Measurements from ENCODE around the gene TGFBRAP1. TPM values are rescaled to one million over a fixed set of nuclear protein-coding genes. Genes with fewer than 3 reads are reported as not detected.
"Not testable (repeated sequence)": the region's sequence is repeated elsewhere in the genome, so short reads cannot be mapped to it uniquely, and the experiment has no call there.

TGFBRAP1 gene
- total RNA-seq, 2 experiments from 2014 or later, result 29.9 to 31.6 TPM

DNA sequence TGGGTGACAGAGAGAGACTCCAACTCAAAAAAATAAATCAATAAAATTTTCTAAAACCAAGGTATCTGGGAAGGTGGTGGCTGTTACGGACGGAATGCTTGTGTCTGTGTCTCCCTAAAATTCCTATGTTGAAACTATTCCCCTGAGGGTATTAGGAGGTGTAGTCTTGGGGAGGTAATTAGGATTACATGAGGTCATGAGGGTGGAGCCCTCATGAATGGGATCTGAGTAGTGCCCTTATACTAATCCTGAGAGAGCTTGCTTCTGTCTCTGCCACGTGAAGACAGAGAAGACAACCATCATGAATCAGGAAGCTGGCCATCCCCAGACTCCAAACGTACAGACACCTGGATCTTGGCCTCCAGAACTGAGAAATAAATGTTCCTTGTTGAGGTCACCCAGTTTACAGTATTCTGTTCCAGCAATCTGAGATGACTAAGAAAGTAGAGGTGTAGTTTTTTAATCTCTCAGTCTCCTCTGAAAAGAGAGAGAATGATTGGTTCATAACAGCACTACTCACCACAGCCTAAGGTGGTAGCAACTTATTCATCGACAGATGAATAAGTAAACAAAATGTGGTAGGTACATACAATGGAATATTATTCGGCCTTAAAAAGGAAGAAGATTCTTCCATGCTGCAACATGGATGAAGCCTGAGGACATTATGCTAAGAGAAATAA is 38.4 kb downstream of the TGFBRAP1 start:
- CTCF ChIA-PET, result no interaction called here
- POLR2A ChIA-PET, result no interaction called here

DNA sequence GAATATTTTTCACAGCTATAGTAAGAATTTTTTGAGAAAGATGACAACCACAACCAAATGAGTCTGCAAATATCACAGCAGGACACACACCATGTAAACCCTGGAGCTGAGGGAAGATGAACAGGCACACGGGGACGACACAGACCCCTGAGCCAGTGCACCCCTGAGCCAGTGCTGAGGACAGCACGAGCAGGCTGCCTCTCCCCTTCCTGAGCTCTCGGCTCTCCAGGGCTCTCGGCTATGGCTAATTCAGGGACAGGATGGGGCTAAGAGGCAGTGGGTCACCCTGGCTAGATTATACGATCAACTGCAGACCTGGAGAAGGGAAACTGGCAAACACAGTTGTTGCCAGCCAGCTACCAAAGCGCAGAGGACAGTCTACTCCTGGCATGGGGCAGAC is 41.4 kb downstream of the TGFBRAP1 start:
- ChIA-PET CTCF (no interaction called here), POLR2A (no interaction called here)

DNA sequence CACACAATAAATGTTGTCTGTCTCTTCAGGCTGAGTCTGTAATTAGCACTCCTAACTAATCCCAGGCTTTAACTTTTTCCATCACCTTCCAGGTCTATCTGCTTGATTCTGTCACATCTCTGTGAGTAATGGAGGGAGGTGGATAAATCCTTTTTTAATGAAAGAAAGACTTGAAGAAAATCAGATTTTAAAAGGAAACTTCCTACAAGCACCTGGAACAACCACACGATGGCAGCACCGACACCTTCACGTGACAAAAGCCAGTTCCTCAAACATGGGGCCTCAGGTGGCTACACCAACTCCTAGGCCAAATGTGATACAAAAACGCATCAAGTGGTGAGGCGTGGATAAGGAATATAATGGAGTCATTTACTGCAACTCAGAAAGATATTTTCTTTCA is 41.8 kb downstream of the TGFBRAP1 start:
- POLR2A ChIA-PET, result no interaction called here
- CTCF ChIA-PET, result no interaction called here

DNA sequence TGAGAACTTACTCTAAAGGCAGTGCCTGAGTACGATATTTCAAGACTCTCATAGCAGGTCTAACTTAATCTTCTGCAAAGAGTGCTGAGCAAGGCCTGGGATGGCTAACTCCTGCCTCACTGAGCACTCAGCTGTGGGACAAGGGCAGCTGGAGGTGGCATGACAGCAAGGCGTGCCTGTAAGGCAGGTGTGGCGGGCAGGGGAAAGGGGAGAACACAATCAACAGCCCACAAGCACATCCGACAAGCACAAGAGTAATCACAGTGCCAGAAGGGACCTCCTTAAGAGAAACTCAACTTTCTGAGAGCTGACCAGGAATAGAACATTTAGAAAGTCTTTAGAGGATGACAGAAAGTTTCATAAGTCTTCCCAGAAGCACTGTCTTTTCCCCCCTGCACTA is 46.0 kb downstream of the TGFBRAP1 start:
- ChIA-PET CTCF (no interaction called here), POLR2A (no interaction called here)

DNA sequence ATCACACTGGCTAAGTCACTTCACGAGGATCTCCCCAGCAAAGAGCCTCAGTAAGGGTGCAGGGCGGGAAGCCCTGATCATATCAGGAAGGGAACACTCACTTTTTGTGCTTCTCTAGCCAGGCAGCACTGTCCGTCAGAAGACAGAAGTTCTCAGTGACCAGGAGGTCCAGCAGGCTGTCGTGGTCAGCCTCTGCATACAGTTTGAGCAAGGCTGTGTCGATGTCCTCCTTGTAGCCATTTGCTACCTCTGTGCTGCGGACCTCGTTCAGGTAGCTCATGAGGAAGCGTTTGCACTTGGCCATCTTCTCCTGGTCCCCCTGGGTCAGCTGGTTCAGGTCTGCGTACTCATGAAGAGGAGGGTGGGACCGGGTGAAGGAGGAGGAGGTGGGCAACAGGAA is 49.3 kb downstream of the TGFBRAP1 start:
- POLR2A ChIA-PET, result no interaction called here
- CTCF ChIA-PET, result no interaction called here

DNA sequence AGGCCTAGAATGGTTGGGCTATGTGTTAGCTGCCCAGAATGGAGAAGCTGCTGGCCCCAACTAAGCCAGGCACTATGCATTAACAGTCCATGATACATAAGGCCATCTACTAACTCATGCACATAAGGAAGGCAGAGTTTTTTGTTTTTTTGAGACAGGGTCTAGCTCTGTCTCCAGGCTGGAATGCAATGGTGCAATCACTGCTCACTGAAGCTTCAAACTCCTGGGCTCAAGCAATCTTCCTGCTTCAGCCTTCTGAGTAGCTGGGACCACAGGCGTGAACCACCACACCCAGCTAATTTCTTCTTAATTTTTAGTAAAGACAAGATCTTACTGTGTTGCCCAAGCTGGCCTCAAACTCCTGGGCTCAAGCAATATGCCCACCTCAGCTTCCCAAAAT is 50.4 kb downstream of the TGFBRAP1 start:
- ChIA-PET CTCF (no interaction called here), POLR2A (no interaction called here)

DNA sequence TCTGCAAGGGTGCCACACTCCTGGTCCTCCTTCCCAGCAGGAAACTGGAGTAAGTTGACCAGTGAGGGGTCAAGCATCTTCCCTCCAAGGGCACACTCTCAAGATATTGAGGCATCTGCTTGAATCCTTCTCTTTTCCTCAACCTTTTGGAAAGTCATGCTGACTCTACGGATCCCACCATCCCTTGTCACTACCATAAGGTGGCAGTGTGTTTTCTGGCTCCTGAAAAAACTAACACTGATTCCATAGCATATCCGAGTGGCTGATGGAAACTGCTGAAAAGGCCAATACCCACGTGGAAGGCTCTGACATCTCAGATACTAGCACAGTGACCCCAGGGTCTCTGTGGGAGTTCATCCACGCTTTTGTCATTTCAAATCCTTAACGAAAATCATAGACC is 50.9 kb downstream of the TGFBRAP1 start:
- POLR2A ChIA-PET, result no interaction called here
- CTCF ChIA-PET, result no interaction called here

DNA sequence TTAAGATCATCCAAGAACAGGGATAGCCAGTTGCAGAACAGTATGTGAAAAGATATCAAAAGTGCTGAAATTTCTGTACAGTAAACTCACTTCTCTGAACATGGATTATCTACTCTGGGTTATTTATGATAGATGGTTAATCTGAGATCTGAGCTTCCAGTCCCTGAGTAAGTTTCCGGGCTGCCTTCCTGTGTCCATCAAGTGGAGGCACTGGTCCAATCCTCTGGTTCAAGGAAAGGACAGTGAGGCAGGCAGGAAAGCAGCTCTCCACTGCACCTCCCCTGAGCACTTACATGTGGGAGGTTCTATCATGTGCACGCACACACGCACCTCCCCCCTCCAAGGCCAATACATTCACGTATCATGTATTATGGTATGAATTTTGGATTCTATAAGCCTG is 55.5 kb downstream of the TGFBRAP1 start:
- ChIA-PET POLR2A (no interaction called here), CTCF (no interaction called here)

DNA sequence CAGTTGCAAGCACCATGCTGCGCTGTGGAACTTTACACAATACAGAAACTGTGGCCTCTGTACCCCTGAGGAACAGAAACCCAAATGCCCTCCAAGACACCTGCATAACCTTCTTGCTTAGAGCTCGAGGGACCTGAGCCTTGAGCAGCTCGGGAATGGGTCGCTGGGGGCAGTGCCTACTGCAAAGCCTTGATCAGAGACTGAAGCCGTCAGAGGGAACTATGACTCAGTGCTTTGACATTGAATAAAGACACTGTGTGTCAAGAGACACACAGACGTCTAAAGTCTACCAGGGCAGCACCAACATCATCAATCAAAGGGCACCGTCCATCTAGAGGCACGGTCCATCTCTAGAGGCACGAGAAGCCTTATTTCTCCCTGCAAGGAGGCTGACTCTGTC is 57.4 kb downstream of the TGFBRAP1 start:
- ChIA-PET POLR2A (no interaction called here), CTCF (interaction anchor here (0.9 kb wide), 1 partner anchor 21 kb away, joined by 3 read pairs; no protein-coding TSS in a partner anchor)

DNA sequence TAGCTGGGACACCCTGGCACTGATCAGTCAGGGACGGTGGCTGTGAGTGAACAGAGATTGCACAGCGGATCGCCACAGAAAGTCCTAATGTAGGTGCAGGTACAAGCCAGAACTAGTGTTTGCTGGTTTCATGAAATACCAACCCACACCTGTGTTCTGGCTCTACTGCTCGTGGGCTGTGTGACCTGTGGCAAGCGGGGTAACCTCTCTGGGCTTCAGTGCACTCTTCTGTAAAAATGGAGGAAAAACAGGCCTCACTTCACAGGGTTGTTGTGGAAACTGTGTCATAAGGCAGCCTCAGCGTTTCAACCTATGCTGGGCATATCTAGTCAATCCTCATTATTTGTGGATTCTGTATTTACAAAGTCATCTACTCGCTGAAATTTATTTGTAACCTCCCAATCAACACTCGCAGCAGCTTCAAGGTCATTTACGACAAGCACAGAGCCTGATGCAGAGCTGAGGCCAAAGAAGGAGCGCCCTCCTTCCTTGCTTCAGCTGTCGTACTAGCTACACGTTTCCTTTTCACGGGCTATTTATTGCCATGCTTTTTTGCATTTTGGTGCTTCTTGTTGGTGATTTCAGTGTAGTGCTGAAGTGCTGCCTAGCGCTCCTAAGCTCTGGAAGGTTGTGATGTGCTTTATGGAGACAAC is 58.0 kb downstream of the TGFBRAP1 start:
- ChIA-PET POLR2A (no interaction called here), CTCF (interaction anchor here (1.0 kb wide), 1 partner anchor 10 kb away, joined by 3 read pairs; no protein-coding TSS in a partner anchor)

DNA sequence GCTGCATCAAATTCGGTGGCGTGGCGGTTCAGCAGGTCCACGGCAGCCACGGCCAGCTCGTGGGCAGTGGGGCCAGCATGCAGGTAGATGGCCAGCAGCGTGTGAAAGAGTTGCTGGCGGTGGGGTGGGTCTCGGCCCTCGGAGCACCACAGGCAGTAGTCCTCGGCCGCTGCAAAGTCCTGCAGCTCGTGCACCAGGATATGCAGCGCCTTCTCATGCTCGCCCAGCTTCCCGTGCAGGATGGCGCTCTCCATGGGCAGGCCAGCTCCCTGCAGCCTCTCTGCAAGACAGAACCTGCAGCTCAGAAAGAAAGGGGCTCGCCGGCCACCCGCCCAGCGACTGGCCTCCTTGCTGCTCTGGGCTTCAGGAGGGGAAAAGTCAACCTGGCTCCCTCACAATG is 60.1 kb downstream of the TGFBRAP1 start:
- ChIA-PET CTCF (no interaction called here), POLR2A (no interaction called here)

DNA sequence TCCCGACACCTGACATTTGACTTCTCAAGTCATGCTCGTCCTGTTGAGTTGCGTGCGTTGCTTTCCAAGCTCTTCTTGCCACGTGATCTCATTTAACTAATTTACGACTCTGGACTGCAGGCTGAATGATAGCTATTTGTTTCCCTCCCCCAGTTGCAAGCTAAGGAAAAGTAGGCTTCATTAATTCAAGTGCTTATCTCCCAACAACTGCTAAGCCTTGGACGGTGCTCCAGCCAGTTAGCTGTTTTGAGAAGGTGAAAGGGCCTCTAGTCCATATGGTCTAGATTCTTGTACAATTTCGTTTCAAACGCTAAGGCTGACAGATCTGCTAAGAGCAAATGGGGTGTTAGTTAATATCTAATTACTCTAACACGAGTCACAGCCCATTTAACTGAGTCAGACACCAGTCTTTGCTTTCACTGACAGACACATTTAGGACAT is 66.9 kb downstream of the TGFBRAP1 start:
- POLR2A ChIA-PET, result no interaction called here
- CTCF ChIA-PET, result no interaction called here

DNA sequence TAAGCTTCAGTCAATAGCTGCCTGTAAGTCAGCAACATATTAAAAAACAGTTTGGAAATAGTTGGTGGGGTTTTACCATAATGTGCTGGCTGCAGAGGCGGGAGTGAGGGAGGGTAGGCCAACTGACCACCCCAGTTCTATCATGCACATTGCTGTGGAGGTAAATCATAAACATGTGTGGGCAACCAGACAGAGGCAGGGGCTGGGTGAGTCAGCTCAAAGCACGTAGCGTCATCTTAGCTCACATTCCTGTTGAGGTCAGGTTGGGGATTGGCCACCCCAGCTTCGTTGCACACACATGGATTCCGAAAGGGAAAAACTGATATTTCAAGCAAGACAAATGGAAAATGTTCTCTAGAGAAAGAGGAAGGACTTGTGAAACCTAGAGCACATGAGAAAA is 68.5 kb downstream of the TGFBRAP1 start:
- POLR2A ChIA-PET, result no interaction called here
- CTCF ChIA-PET, result no interaction called here

DNA sequence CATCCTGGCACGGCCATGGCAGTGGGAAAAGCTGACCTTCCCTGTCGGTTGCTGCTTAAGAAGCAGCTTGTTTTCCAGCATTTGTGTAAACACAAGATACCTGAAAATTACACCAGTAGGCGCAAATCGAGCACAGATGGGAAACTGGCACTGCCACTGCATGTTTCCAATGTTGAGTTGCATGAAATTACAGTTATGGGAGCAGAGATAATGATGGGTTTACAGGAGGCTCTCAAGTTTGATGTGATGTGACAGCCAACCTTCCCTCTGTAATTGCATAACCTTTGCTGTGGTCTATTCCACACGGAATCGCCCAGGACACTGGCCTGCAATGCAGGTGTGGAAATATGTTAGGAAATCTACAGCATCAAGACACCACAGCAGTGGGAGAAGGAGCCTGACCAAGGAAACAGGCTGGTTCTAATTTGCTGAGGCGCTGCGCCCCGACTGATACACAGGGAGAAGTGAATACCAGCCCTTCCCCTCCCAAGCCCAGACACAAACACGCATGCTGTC is 70.6 kb downstream of the TGFBRAP1 start:
- ChIA-PET CTCF (no interaction called here), POLR2A (no interaction called here)

DNA sequence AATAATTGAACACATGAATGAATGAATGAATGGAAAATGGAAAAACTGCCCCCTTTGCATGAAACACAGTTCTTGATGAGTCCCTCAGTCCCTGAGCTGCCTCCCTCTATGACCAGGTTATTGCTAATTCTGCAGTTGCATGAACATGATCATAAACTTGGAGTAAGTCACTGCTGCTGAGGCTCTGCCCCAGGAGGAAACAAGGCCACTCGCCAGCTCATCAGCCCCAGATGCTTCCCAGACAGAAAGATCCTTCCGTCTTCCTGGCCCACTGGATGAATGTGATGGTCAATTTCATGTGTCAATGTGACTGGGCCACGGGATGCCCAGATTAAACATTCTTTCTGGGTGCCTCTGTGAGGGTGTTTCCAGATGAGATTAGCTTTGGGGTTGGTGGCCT is 71.6 kb downstream of the TGFBRAP1 start:
- ChIA-PET CTCF (no interaction called here), POLR2A (no interaction called here)

DNA sequence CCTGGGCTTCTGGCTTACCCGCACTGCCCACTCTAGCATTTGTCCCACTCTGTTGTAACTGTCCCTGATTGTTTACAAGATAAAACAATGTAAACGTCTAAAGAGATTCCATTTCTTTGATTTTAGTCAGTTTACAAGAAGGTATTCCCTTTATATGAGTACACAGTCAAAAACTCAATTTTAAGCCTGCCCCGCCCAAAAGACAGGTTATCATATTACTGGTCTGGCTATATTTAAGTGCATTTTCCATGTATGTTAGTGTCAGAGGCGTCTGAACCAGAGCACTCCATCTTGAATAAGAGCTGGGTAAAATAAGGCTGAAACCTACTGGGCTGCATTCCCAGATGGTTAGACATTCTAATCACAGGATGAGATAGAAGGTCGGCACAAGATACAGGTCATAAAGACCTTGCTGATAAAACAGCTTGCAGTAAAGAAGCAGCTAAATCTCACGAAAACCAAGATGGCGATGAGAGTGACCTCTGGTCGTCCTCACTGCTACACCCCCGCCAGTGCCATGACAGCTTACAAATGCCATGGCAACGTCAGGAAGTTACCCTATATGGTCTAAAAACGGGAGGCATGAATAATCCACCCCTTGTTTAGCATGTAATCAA is 73.0 kb downstream of the TGFBRAP1 start:
- CTCF ChIA-PET, result no interaction called here
- POLR2A ChIA-PET, result no interaction called here

DNA sequence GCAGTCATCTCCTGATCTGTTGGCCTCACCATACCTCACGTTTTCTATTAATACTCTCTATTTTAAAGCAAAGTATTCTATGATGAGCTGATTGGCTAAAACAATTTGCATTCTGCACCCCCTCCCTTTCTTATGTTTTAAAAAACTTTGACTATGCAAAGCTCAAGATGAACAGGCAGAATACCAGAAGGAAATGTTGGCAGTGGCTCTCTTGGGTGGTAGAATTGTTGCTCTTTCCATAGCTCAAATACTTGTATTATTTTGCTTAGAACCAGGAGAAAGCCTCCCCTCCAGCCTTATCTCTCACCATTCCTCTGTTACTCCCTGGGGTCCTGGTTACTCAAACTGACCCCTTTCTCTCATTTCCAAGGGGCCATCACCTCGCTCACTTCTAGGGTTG is 73.6 kb downstream of the TGFBRAP1 start:
- CTCF ChIA-PET, result no interaction called here
- POLR2A ChIA-PET, result no interaction called here

DNA sequence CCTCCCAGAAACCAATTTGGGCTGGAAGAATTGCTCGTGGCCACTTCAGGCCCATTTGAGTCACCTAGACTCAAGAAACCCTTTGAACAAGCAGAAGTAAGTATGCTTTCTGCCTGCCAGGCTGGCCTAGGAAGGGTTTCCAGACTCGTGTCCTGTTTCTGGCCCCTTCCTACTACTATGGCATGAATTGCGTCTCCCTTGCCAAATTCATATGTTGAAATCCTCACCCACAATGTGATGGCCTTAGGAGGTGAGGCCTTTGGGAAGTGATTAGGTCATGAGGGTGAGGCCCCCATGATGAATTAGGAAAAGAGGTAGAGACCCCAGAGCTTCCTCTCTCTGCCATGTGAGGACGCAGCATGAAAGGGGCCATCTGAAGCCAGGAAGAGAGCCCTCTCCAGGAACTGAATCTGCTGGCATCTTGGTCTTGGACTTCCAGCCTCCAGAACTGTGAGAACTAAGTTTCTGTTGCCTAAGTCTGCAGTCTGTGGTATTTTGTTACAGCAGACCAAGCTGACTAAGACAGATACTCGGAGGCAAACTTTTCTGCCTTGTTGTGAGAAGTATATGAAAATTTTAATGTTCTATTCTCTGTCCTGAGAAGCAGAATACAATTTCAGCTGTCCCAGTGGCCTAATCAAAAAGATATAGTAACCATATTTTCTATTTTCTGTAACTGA is 74.9 kb downstream of the TGFBRAP1 start:
- POLR2A ChIA-PET, result no interaction called here
- CTCF ChIA-PET, result no interaction called here

DNA sequence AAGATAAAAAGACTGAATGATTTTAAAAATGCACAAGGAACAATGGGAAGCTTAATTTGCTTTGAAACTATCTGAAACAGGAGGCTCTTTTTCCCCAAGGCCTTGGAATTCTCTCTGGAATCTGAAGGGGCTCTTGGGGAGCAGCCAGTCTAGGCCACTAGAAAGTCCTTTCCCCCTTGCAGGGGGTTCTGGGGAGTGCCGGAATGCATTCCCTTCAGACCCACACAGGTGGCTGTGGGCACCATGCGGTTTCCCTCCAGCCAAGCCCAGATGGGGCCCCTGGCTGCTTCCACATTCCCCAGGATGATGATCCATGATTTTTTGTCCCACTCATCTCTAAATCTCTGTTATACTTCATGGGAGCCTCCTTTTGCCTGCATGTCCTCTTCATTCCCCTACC is 77.3 kb downstream of the TGFBRAP1 start:
- POLR2A ChIA-PET, result no interaction called here
- CTCF ChIA-PET, result no interaction called here

DNA sequence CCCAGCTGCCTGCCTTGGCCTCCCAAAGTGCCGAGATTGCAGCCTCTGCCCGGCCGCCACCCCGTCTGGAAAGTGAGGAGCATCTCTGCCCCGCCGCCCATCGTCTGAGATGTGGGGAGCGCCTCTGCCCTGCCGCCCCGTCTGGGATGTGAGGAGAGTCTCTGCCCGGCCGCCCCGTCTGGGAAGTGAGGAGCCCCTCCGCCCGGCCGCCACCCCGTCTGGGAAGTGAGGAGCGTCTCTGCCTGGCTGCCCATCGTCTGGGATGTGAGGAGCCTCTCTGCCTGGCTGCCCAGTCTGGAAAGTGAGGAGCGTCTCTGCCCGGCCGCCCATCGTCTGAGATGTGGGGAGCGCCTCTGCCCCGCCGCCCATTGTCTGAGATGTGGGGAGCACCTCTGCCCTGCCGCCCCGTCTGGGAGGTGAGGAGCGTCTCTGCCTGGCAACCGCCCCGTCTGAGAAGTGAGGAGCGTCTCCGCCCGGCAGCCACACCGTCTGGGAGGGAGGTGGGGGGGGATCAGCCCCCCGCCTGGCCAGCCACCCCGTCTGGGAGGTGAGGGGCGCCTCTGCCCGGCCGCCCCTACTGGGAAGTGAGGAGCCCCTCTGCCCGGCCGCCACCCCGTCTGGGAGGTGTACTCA is 78.4 kb downstream of the TGFBRAP1 start:
- POLR2A ChIA-PET, CTCF ChIA-PET: not testable (repeated sequence)

DNA sequence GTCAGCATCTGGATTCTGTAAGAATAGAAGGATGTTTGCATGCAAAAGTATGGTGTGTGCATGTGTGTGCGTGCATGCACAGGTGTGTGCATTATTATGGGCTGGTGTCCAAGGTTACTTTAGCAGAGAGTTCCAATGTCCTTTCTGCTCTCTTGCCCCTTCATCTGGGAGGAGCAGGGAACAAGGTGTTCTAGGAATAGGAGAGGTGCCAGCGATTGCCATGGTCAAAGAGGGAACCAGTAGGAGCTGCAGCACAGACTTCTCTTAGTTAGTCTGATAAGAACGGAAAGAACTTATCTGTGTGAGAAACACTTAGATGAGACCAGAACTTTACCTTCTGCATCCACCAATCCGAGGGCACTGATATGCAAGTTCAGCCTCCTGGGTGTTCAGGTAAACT is 79.6 kb downstream of the TGFBRAP1 start:
- ChIA-PET POLR2A (no interaction called here), CTCF (no interaction called here)
